HepG2 (cell line): Measurements from ENCODE around the gene RASL12. TPM values are rescaled to one million over a fixed set of nuclear protein-coding genes. Genes with fewer than 3 reads are reported as not detected.

ENCODE experiments used
- ARHGAP35 ChIP-seq: sonication (generic); formaldehyde crosslinking; IDR thresholded peaks from 2 replicates; pipeline ENCODE4 v1.9.0; 2022; ENCODE audit warnings: mild to moderate bottlenecking, inconsistent platforms, moderate library complexity, missing genetic modification reagents, borderline replicate concordance
- ATF4 ChIP-seq, 2 experiments: fragments of 450-650 bp in 1 of 2; sonication (generic) in 1 of 2; formaldehyde crosslinking; IDR thresholded peaks; 2 replicates each; pipeline versions ENCODE4 v1.5.0 to v1.8.0; 2020 to 2022; ENCODE audit warnings: mild to moderate bottlenecking in 1 of 2, missing genetic modification reagents in 1 of 2
- BCLAF1 ChIP-seq: fragments of 450-650 bp; IDR thresholded peaks from 2 replicates; pipeline ENCODE4 v1.6.1; 2017; ENCODE audit warnings: mild to moderate bottlenecking
- DMTF1 ChIP-seq: sonication (generic); formaldehyde crosslinking; IDR thresholded peaks from 2 replicates; pipeline ENCODE4 v1.4.0; 2020; ENCODE audit warnings: mild to moderate bottlenecking, missing genetic modification reagents
- FOXK2 ChIP-seq: fragments of 450-650 bp; IDR thresholded peaks from 2 replicates; pipeline ENCODE4 v1.6.1; 2016
- MNT ChIP-seq: fragments of 450-650 bp; IDR thresholded peaks from 2 replicates; pipeline ENCODE4 v1.6.1; 2016
- NFE2L2 ChIP-seq: fragments of 150-350 bp; IDR thresholded peaks from 2 replicates; pipeline ENCODE4 v1.6.1; 2014; ENCODE audit warnings: low read length
- PCBP2 ChIP-seq: fragments of 200-400 bp; formaldehyde crosslinking; optimal IDR thresholded peaks from 2 replicates; pipeline ENCODE3; 2018; ENCODE audit warnings: low read length, low read depth; ENCODE audit not compliant: poor library complexity, severe bottlenecking
- RNF219 ChIP-seq: sonication (generic); formaldehyde crosslinking; IDR thresholded peaks from 2 replicates; pipeline ENCODE4 v1.5.0; 2020; ENCODE audit warnings: mild to moderate bottlenecking, missing genetic modification reagents
- SP5 ChIP-seq: IDR thresholded peaks from 2 replicates; pipeline ENCODE4 v1.6.1; 2016; ENCODE audit warnings: low read depth, borderline replicate concordance
- THAP7 ChIP-seq: sonication (generic); formaldehyde crosslinking; IDR thresholded peaks from 2 replicates; pipeline ENCODE4 v1.8.1; 2023; ENCODE audit warnings: mild to moderate bottlenecking, missing genetic modification reagents
- ZFP36L2 ChIP-seq: sonication (generic); formaldehyde crosslinking; IDR thresholded peaks from 2 replicates; pipeline ENCODE4 v1.4.0; 2020; ENCODE audit warnings: missing genetic modification reagents
- ZNF253 ChIP-seq: sonication (generic); formaldehyde crosslinking; IDR thresholded peaks from 2 replicates; pipeline ENCODE4 v1.8.0; 2022; ENCODE audit warnings: mild to moderate bottlenecking, missing genetic modification reagents, borderline replicate concordance
- ZNF354B ChIP-seq: sonication (generic); formaldehyde crosslinking; IDR thresholded peaks from 2 replicates; pipeline ENCODE4 v1.8.0; 2022; ENCODE audit warnings: mild to moderate bottlenecking, missing genetic modification reagents
- ZNF629 ChIP-seq: sonication (generic); formaldehyde crosslinking; conservative IDR thresholded peaks from 2 replicates; pipeline ENCODE4 v1.5.0; 2020; ENCODE audit warnings: missing genetic modification reagents
- ZNF766 ChIP-seq: sonication (generic); formaldehyde crosslinking; IDR thresholded peaks from 2 replicates; pipeline ENCODE4 v1.5.0; 2020; ENCODE audit warnings: missing genetic modification reagents, borderline replicate concordance
- ZNF768 ChIP-seq: sonication (generic); formaldehyde crosslinking; IDR thresholded peaks from 2 replicates; pipeline ENCODE4 v1.4.0; 2020; ENCODE audit warnings: missing genetic modification reagents
- ZNF891 ChIP-seq: sonication (generic); formaldehyde crosslinking; IDR thresholded peaks from 2 replicates; pipeline ENCODE4 v1.5.0; 2020; ENCODE audit warnings: mild to moderate bottlenecking, missing genetic modification reagents
- polyA plus RNA-seq, 8 experiments: library from polyadenylated mRNA; depleted of rRNA in 3 of 8; stranded (reverse) in 7 of 8; unstranded in 1 of 8; fragments of >200 nt; fragmentation: Illumina TruSeq in 4 of 8; extraction: Trizol in 4 of 8; gene quantifications; 2 replicates each; pipeline versions ENCODE4 v1.2.1 to v1.2.3, GENCODE V29; 2011 to 2016; ENCODE audit warnings: low read depth in 4 of 8, missing spikeins in 1 of 8, mixed read lengths in 1 of 8; ENCODE audit not compliant: insufficient read depth in 1 of 8
- total RNA-seq, 5 experiments: library from RNA; depleted of rRNA; stranded (reverse); fragments of >200 nt; fragmentation: Illumina TruSeq; extraction: Trizol; gene quantifications; 2 replicates each; pipeline ENCODE4 v1.2.3, GENCODE V29; 2016; ENCODE audit warnings: low read depth in 1 of 5

RASL12 gene
- total and polyA plus RNA-seq, 2 of the 13 experiments (the other 11 are each of a cell fraction or from before 2014, with no cell fraction given): 0.16 to 0.55 TPM

GRCh38 chr15:65054333-65055200 lies 13.2 kb downstream of the RASL12 start (continued):
- TF ChIP-seq RNF219 (CRISPR knock-in tag) (no peak), PCBP2 (no peak), ZNF354B (CRISPR knock-in tag) (no peak), ZNF253 (no peak), ARHGAP35 (CRISPR knock-in tag) (no peak), ZNF766 (0 out of 2 replicates have a peak, but pooled peaks have one; percentile 32), ZNF891 (peak; percentile 23; the same call in 1 of the 2 replicates), BCLAF1 (no peak), FOXK2 (no peak), ATF4 (CRISPR knock-in tag; IDR thresholded peaks at IDR 0.05) (no peak), ZNF629 (no peak), ZFP36L2 (CRISPR knock-in tag) (no peak), NFE2L2 (no peak), MNT (no peak), SP5 (0 out of 2 replicates have a peak, but pooled peaks have one; percentile 34), ZNF768 (peak; percentile 55; the same call in 1 of the 2 replicates), DMTF1 (CRISPR knock-in tag) (no peak), THAP7 (CRISPR knock-in tag) (no peak)
